HL-60 (cell line): ENCODE measurements around the gene CATSPERE.
A peak's percentile ranks its signal among the peaks of the same experiment; 100 is the strongest.

Experiments used
- DNase-seq, 2 experiments: peaks; one replicate each; pipeline ENCODE4 v3.0.0-alpha.2; 2010 to 2020; ENCODE audit warnings: low read depth in 1 of 2, low spot score in 1 of 2
- H3K27ac ChIP-seq: fragments of 250-450 bp; sonication (Bioruptor Pico); replicated peaks from 2 replicates; pipeline ENCODE4 v1.5.1; 2020; ENCODE audit warnings: mild to moderate bottlenecking, moderate library complexity
- H3K27me3 ChIP-seq: fragments of 250-450 bp; sonication (Bioruptor Pico); 2 replicates; pipeline ENCODE4 v1.5.1; 2021; ENCODE audit warnings: mild to moderate bottlenecking, moderate library complexity; ENCODE audit not compliant: insufficient read depth, poor library complexity, severe bottlenecking
- H3K4me3 ChIP-seq: replicated peaks from 2 replicates; pipeline ENCODE4 v1.5.1; 2011; ENCODE audit warnings: mild to moderate bottlenecking, control low read depth, low read length; ENCODE audit not compliant: insufficient read depth
- CTCF ChIP-seq: IDR thresholded peaks from one replicate; pipeline ENCODE4 v1.5.1; 2011; ENCODE audit warnings: low read length, control low read depth, inconsistent platforms; ENCODE audit not compliant: insufficient read depth
- GABPA ChIP-seq: IDR thresholded peaks from 2 replicates; pipeline ENCODE4 v1.6.1; 2012; ENCODE audit warnings: low read depth
- POLR2AphosphoS5 ChIP-seq: IDR thresholded peaks from 2 replicates; pipeline ENCODE4 v1.6.1; 2012; ENCODE audit warnings: low read depth
- REST ChIP-seq: IDR thresholded peaks from 2 replicates; pipeline ENCODE4 v1.6.1; 2012; ENCODE audit warnings: low read depth; ENCODE audit not compliant: insufficient replicate concordance
- SPI1 ChIP-seq: IDR thresholded peaks from 2 replicates; pipeline ENCODE4 v1.6.1; 2012; ENCODE audit warnings: low read depth, mild to moderate bottlenecking, borderline replicate concordance

CATSPERE gene

GRCh38 chr1:244448279-244449036 is 12.6 kb upstream of the CATSPERE start:
- H3K4me3 ChIP-seq, result no peak overlapping the region
- TF ChIP-seq POLR2AphosphoS5 (no peak), REST (no peak), GABPA (no peak), SPI1 (no peak), CTCF (no peak)

GRCh38 chr1:244449936-244450508 is 11.1 kb upstream of the CATSPERE start:
- TF ChIP-seq CTCF, result no peak
- TF ChIP-seq SPI1, result no peak
- no peak for TF ChIP-seq GABPA
- peak overlapping the region; percentile 95 for H3K27ac ChIP-seq
- peak overlapping the region; percentile 73 for H3K4me3 ChIP-seq
- peak in 1 of 2 experiments; percentile 62 for DNase-seq
- H3K27me3 ChIP-seq, result no peaks in the 10 kb centered on the region

More at GRCh38 chr1:244448279-244449036, 12.6 kb upstream of the CATSPERE start:
- Histone ChIP-seq H3K27ac (no peak overlapping the region), H3K27me3 (no peaks in the 10 kb centered on the region)
- no peak for DNase-seq

GRCh38 chr1:244450597-244451538 is 10.2 kb upstream of the CATSPERE start:
- Histone ChIP-seq H3K27me3 (no peaks in the 10 kb centered on the region), H3K27ac (peak overlapping the region; percentile 95), H3K4me3 (peak overlapping the region; percentile 73)
- peak in 1 of 2 experiments; percentile 64 for DNase-seq
- TF ChIP-seq GABPA, result no peak
- no peak for TF ChIP-seq POLR2AphosphoS5
- TF ChIP-seq SPI1, result no peak
- no peak for TF ChIP-seq REST
- no peak for TF ChIP-seq CTCF
